ENCODE measurements around the gene HLF. TPM values are rescaled to one million over a fixed set of nuclear protein-coding genes. Genes with fewer than 3 reads are reported as not detected.

Gene HLF
- total RNA-seq, 1 experiment from 2014 or later, result 1.3 TPM

DNA sequence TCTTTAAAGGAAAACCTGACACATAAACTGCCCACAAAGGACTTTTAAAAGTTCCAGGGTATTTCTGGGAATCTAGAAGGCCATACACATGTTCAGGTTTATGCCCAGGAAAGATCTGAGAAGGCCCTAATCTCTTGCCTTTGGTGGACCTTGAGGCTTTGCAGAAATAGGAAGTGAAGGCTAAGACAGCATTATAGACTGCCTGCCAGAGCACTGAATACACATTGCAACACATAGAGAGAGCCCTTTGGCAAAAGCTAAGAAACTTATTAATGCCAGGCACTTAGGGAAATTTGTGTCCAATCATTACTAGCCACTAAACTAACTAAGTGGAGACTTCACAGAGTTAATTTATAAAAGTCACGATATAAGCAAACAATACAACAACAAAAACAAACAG is 86.5 kb downstream of the HLF start:
- Mint-ChIP-seq H3K4me3 (ENCODE audit: low read depth, unreplicated experiment) (no peak overlapping the region), H3K27me3 (ENCODE audit: unreplicated experiment) (no peaks in the 10 kb centered on the region), H3K27ac (ENCODE audit: unreplicated experiment) (no peak overlapping the region), H3K9me3 (ENCODE audit: low read depth, unreplicated experiment) (no peaks in the 10 kb centered on the region), H3K4me1 (ENCODE audit: low read depth, unreplicated experiment) (peaks cover 7% of the 10 kb centered on the region), H3K36me3 (ENCODE audit: insufficient read depth, unreplicated experiment) (no peaks in the 10 kb centered on the region)
- TF ChIP-seq, protein P1, sequence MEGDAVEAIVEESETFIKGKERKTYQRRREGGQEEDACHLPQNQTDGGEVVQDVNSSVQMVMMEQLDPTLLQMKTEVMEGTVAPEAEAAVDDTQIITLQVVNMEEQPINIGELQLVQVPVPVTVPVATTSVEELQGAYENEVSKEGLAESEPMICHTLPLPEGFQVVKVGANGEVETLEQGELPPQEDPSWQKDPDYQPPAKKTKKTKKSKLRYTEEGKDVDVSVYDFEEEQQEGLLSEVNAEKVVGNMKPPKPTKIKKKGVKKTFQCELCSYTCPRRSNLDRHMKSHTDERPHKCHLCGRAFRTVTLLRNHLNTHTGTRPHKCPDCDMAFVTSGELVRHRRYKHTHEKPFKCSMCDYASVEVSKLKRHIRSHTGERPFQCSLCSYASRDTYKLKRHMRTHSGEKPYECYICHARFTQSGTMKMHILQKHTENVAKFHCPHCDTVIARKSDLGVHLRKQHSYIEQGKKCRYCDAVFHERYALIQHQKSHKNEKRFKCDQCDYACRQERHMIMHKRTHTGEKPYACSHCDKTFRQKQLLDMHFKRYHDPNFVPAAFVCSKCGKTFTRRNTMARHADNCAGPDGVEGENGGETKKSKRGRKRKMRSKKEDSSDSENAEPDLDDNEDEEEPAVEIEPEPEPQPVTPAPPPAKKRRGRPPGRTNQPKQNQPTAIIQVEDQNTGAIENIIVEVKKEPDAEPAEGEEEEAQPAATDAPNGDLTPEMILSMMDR (IDR thresholded peaks at IDR 0.05; ENCODE audit: unreplicated experiment), result no peak
- intact Hi-C loops (cut with micrococcal nuclease; ENCODE audit: unreplicated experiment), result no loop called here
- no peak for DNase-seq
- BruUV-seq (replicated peaks), result no TSS peak
- CTCF ChIA-PET, result no interaction called here

DNA sequence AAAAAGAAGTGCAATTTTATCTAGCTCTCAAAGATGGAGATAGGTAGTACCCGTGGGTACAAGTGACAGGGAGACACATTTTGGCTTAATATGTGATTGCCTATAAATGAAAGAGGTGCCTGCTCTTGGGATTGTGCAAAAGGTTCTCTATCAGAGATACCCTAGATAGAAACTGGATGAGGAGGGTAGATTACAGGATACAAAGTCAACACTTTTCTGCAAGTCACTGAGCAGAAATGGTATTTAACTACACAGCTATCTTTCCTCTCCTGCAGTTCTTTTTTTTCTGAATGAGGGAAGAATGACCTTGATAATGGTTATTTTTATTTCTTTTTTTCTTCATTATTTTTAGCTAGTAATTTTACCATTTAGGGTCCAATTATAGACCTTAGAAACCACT is 89.2 kb downstream of the HLF start:
- no peaks in the 10 kb centered on the region for H3K27me3 Mint-ChIP-seq (ENCODE audit: unreplicated experiment)
- H3K27ac Mint-ChIP-seq (ENCODE audit: unreplicated experiment), result no peak overlapping the region
- no peak for DNase-seq
- H3K36me3 Mint-ChIP-seq (ENCODE audit: insufficient read depth, unreplicated experiment), result no peaks in the 10 kb centered on the region
- peaks cover 1% of the 10 kb centered on the region for H3K4me1 Mint-ChIP-seq (ENCODE audit: low read depth, unreplicated experiment)
- CTCF ChIA-PET, result interaction anchor here (1.3 kb wide), 1 partner anchor 160 kb away, joined by 4 read pairs; no protein-coding TSS in a partner anchor
- no peaks in the 10 kb centered on the region for H3K9me3 Mint-ChIP-seq (ENCODE audit: low read depth, unreplicated experiment)
- no peak overlapping the region for H3K4me3 Mint-ChIP-seq (ENCODE audit: low read depth, unreplicated experiment)
- no TSS peak for BruUV-seq (replicated peaks)
- intact Hi-C loops (cut with micrococcal nuclease; ENCODE audit: unreplicated experiment), result no loop called here
- TF ChIP-seq, protein P1 (IDR thresholded peaks at IDR 0.05; ENCODE audit: unreplicated experiment), result no peak

DNA sequence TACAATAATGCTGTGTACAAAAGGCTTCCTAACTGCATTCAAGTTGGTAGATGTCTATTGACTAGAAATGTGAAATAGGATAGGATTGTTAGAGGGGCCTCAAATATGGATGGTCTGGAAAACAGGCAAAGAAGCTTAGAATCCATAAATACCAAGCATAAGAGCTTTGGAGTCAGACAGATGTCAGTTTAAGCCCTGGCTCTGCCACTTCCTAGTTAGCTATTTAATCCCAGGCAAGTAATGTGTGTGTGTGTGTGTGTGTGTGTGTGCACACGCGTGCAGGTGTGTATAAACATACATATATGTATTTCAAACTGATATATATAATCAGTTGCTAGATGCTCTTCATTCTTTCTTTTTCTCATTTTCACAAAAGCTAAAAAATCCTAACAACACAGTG is 90.2 kb downstream of the HLF start:
- no peak overlapping the region for H3K27ac Mint-ChIP-seq (ENCODE audit: unreplicated experiment)
- intact Hi-C loops (cut with micrococcal nuclease; ENCODE audit: unreplicated experiment), result loop anchor here (5.0 kb wide), 1 partner anchor 157 kb away; the partner anchor contains the start of gene SMIM36
- no peaks in the 10 kb centered on the region for H3K36me3 Mint-ChIP-seq (ENCODE audit: insufficient read depth, unreplicated experiment)
- no peak for DNase-seq
- CTCF ChIA-PET, result no interaction called here
- BruUV-seq (replicated peaks), result no TSS peak
- no peaks in the 10 kb centered on the region for H3K27me3 Mint-ChIP-seq (ENCODE audit: unreplicated experiment)
- H3K4me1 Mint-ChIP-seq (ENCODE audit: low read depth, unreplicated experiment), result no peaks in the 10 kb centered on the region
- H3K4me3 Mint-ChIP-seq (ENCODE audit: low read depth, unreplicated experiment), result no peak overlapping the region
- H3K9me3 Mint-ChIP-seq (ENCODE audit: low read depth, unreplicated experiment), result no peaks in the 10 kb centered on the region
- TF ChIP-seq, protein P1 (IDR thresholded peaks at IDR 0.05; ENCODE audit: unreplicated experiment), result no peak

DNA sequence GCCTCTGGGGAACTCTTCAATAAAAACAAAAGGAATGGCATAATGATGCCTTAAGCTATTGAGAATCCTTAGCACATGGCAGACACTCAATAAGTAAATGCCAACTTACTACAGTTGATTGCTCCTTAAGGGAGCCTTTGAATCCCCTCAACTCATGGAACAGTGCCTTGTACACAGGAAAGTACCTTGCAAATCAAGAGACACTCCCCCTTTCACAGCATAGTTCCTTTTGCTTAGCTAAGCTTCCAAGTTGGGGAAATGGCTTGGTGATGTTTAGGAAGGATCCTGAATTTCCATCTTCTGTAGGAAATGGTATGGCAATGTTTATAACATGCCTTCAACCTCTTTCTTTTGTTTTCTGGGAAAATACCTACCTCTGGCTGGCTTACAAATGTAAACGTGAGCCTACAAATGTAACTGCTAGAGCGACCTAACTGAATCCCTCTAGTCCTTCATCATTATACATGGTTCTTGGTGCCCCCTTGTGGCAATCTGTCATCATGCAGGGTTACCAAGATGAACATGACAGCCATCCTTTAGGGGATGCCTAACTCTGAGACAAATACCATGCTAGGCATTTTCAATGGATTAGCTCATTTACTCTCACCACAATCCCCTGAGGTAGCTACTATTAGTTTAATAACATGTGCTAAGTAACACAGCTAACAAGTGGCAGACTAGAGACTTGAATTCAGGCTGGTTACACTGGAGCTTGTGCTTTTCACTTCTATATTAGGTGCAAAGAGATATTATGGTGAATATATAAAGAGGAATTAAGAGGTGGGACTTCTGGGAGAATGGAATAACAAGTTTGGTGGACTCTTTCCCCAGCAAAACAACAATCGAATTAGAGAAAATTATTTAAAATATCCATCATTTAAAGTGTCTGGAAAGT is 91.9 kb downstream of the HLF start:
- no peaks in the 10 kb centered on the region for H3K9me3 Mint-ChIP-seq (ENCODE audit: low read depth, unreplicated experiment)
- CTCF ChIA-PET, result interaction anchor here (1.0 to 1.4 kb wide), 2 partner anchors 23 to 158 kb away, joined by 3 to 4 read pairs; no protein-coding TSS in a partner anchor
- no peak overlapping the region for H3K4me3 Mint-ChIP-seq (ENCODE audit: low read depth, unreplicated experiment)
- peak; percentile 70 for DNase-seq
- no TSS peak for BruUV-seq (replicated peaks)
- H3K27me3 Mint-ChIP-seq (ENCODE audit: unreplicated experiment), result no peaks in the 10 kb centered on the region
- no peak overlapping the region for H3K27ac Mint-ChIP-seq (ENCODE audit: unreplicated experiment)
- H3K36me3 Mint-ChIP-seq (ENCODE audit: insufficient read depth, unreplicated experiment), result no peaks in the 10 kb centered on the region
- no peaks in the 10 kb centered on the region for H3K4me1 Mint-ChIP-seq (ENCODE audit: low read depth, unreplicated experiment)
- TF ChIP-seq, protein P1 (IDR thresholded peaks at IDR 0.05; ENCODE audit: unreplicated experiment), result peak; percentile 32
- intact Hi-C loops (cut with micrococcal nuclease; ENCODE audit: unreplicated experiment), result loop anchor here (5.0 kb wide), 1 partner anchor 156 kb away; the partner anchor contains the start of gene SMIM36
